Epithelial cell of esophagus (primary cell): Measurements from ENCODE around the gene PTPN23.
A peak's percentile ranks its signal among the peaks of the same experiment; 100 is the strongest.

Experiments used
- DNase-seq: peaks from one replicate; pipeline ENCODE4 v3.0.0; 2010; ENCODE audit warnings: low read depth
- H3K4me3 ChIP-seq: 2 replicates; pipeline ENCODE4 v1.5.1; 2011; ENCODE audit warnings: mild to moderate bottlenecking, low read length, control low read depth
- TF ChIP-seq, protein P1 (sequence below): IDR thresholded peaks from 2 replicates; pipeline ENCODE4 v1.5.1; 2011; ENCODE audit warnings: low read depth, mild to moderate bottlenecking, low read length, control low read depth, inconsistent platforms; ENCODE audit not compliant: insufficient read depth; ENCODE audit errors: missing control alignments

Gene PTPN23

DNA sequence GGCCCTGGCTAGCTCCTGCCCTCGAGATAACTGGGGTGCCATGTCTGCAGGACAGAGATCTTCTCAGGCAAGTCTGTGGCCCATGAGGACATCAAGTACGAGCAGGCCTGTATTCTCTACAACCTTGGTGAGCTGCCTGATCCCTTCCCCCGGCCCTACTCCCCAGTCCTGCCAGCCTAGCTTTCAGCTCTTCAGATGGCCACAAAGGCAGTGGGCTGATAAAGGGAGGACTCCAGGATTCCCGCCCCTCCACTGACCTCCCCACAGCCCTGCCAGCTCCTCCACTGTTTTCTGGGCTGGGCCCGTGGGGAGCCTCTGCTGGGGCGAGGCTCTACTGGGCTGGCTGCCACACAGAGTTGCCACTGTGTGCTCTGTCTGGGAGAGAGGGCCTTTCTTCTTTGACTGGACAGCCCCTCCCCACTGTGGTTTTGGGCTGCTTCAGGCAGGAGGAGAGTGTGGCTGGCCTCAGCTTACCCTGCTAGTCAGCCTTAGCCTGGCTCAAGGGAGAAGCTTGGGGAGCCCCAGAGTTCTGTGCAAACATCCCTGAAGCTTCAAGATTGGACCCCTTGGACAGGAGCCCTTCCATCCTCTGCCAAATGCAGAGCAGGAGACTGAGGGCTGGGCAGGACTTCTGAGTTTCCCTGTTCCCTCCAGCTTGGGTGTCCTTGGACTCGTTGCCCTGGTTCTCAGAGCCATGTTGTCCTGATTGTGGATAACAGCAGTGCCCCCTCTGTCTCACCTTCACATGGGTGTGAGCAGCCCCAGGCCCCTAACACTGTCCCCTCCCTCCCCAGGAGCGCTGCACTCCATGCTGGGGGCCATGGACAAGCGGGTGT is 24.4 kb downstream of the PTPN23 start:
- H3K4me3 ChIP-seq = no peak overlapping the region
- TF ChIP-seq, protein P1, sequence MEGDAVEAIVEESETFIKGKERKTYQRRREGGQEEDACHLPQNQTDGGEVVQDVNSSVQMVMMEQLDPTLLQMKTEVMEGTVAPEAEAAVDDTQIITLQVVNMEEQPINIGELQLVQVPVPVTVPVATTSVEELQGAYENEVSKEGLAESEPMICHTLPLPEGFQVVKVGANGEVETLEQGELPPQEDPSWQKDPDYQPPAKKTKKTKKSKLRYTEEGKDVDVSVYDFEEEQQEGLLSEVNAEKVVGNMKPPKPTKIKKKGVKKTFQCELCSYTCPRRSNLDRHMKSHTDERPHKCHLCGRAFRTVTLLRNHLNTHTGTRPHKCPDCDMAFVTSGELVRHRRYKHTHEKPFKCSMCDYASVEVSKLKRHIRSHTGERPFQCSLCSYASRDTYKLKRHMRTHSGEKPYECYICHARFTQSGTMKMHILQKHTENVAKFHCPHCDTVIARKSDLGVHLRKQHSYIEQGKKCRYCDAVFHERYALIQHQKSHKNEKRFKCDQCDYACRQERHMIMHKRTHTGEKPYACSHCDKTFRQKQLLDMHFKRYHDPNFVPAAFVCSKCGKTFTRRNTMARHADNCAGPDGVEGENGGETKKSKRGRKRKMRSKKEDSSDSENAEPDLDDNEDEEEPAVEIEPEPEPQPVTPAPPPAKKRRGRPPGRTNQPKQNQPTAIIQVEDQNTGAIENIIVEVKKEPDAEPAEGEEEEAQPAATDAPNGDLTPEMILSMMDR = no peak
- no peak for DNase-seq

DNA sequence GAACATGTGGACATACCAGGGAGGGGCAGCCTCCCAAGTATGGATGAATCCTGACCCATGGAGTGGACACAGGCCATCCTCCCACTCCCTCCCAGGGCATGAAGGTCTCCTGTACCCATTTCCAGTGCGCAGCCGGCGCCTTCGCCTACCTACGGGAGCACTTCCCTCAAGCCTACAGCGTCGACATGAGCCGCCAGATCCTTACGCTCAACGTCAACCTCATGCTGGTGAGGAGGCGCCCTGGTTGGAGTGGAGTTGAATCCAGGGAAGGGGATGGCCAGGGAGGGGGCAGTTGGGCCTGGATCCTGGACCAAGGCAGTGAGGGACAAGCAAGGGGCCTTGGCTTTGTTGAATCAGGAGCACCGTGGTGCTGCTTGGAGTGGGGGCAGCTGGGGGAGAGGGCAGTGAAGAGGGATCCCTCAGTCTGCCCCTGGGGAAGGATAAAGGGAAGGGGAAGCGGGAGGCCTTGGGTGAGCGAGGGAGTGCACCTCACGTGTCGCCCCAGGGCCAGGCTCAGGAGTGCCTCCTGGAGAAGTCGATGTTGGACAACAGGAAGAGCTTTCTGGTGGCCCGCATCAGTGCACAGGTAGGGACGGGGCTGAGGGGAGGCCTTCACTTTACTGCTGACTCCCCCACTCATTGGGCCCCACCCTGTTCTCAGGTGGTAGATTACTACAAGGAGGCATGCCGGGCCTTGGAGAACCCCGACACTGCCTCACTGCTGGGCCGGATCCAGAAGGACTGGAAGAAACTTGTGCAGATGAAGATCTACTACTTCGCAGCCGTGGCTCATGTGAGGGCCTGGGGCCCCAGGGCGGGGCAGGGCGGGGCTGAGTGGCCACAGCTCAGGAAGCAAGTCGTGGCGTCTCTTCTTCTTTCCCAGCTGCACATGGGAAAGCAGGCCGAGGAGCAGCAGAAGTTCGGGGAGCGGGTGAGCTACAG is 25.3 kb downstream of the PTPN23 start:
- peak; percentile 50 for DNase-seq
- TF ChIP-seq, protein P1 = no peak
- H3K4me3 ChIP-seq = no peak overlapping the region

- H3K4me3 ChIP-seq = no peak overlapping the region
- DNase-seq = no peak
- TF ChIP-seq, protein P1 = peak; percentile 18
Measured at GRCh38 chr3:47406762-47407149, 25.9 kb downstream of the PTPN23 start.

GRCh38 chr3:47407237-47407636 is 26.4 kb downstream of the PTPN23 start:
- TF ChIP-seq, protein P1 = no peak
- DNase-seq = no peak
- no peak overlapping the region for H3K4me3 ChIP-seq

DNA sequence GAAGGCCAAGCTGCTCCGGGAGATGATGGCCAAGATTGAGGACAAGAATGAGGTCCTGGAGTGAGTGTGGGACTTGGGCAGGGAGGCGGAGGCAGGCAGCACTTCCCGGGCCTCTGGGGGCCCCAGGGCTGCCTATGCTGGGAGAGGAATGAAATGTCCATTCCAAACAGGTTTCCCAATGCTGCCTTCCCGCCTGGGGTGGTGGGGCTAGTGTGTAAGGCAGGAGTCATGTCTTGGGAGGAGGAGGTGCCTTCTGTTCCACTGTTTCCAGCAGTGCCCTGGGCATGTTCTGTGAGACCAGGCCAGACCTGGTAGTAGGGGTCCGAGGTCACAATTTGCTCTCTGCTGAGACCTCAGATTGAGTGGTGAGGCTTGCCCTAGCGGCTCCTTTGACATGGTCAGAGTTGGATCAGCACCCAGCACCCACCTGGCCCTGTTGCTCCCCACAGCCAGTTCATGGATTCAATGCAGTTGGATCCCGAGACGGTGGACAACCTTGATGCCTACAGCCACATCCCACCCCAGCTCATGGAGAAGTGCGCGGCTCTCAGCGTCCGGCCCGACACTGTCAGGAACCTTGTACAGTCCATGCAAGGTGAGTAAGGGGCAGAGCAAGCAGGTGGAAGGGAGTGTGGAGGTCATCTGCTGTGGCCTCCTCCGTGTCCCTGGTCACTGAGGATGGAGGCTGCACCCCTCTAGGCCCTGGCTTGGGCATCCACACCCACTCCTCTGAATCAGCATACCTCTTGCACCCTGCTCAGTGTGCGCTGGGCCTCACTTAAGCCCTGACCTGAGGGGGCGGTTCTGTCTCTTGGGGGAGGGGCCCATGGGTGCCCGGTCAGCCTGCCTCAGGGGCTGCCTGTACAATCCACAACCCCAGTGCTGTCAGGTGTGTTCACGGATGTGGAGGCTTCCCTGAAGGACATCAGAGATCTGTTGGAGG is 27.3 kb downstream of the PTPN23 start:
- peak; percentile 21 for DNase-seq
- no peak overlapping the region for H3K4me3 ChIP-seq
- TF ChIP-seq, protein P1 = no peak

DNA sequence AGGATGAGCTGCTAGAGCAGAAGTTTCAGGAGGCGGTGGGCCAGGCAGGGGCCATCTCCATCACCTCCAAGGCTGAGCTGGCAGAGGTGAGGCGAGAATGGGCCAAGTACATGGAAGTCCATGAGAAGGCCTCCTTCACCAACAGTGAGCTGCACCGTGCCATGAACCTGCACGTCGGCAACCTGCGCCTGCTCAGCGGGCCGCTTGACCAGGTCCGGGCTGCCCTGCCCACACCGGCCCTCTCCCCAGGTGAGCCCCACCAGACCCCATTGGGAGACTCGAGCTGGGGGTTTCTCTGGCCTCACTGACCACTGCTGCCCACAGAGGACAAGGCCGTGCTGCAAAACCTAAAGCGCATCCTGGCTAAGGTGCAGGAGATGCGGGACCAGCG is 28.0 kb downstream of the PTPN23 start:
- DNase-seq = no peak
- H3K4me3 ChIP-seq = no peak overlapping the region
- TF ChIP-seq, protein P1 = no peak
